H9 (cell line): ENCODE measurements around the gene AGPAT2. TPM values are rescaled to one million over a fixed set of nuclear protein-coding genes. Genes with fewer than 3 reads are reported as not detected.

Source experiments
- DNase-seq: peaks from one replicate; pipeline ENCODE4 v3.0.0-alpha.2; 2017
- H2AFZ ChIP-seq: one replicate; pipeline ENCODE4 v1.6.1; 2013; ENCODE audit warnings: mild to moderate bottlenecking, low read length, control low read depth, moderate library complexity
- H2AK5ac ChIP-seq: 2 replicates; pipeline ENCODE4 v1.6.1; 2013; ENCODE audit warnings: low read length, control low read depth, mixed read lengths; ENCODE audit not compliant: insufficient read length
- H2BK120ac ChIP-seq: one replicate; pipeline ENCODE4 v1.6.1; 2013; ENCODE audit warnings: low read depth, mild to moderate bottlenecking, low read length, control low read depth, inconsistent platforms; ENCODE audit not compliant: poor library complexity, severe bottlenecking
- H2BK12ac ChIP-seq: 2 replicates; pipeline ENCODE4 v1.6.1; 2013; ENCODE audit warnings: low read length, control low read depth, mixed read lengths, low read depth; ENCODE audit not compliant: insufficient read length
- H2BK15ac ChIP-seq: 2 replicates; pipeline ENCODE4 v1.6.1; 2013; ENCODE audit warnings: low read depth, low read length, control low read depth
- H2BK20ac ChIP-seq: one replicate; pipeline ENCODE4 v1.6.1; 2013; ENCODE audit warnings: low read depth, mild to moderate bottlenecking, low read length, control low read depth, inconsistent platforms; ENCODE audit not compliant: poor library complexity, severe bottlenecking
- H2BK5ac ChIP-seq: 2 replicates; pipeline ENCODE4 v1.6.1; 2013; ENCODE audit warnings: low read length, control low read depth, mixed read lengths; ENCODE audit not compliant: insufficient read length
- H3K14ac ChIP-seq: 2 replicates; pipeline ENCODE4 v1.6.1; 2013; ENCODE audit warnings: low read length, control low read depth; ENCODE audit not compliant: insufficient read depth
- H3K18ac ChIP-seq: 2 replicates; pipeline ENCODE4 v1.6.1; 2013; ENCODE audit warnings: low read depth, mild to moderate bottlenecking, mixed read lengths, low read length, control low read depth; ENCODE audit not compliant: insufficient read length
- H3K23ac ChIP-seq: 2 replicates; pipeline ENCODE4 v1.6.1; 2013; ENCODE audit warnings: low read length, control low read depth, mixed read lengths, low read depth; ENCODE audit not compliant: insufficient read length
- H3K23me2 ChIP-seq: 2 replicates; pipeline ENCODE4 v1.6.1; 2013; ENCODE audit warnings: low read depth, mild to moderate bottlenecking, mixed read lengths, low read length, control low read depth; ENCODE audit not compliant: insufficient read length, poor library complexity, severe bottlenecking
- H3K27ac ChIP-seq: 2 replicates; pipeline ENCODE4 v1.5.1; 2013; ENCODE audit warnings: low read length, control low read depth, mixed read lengths, low read depth; ENCODE audit not compliant: insufficient read length
- H3K27me3 ChIP-seq: 2 replicates; pipeline ENCODE4 v1.6.1; 2013; ENCODE audit warnings: low read length, control low read depth, inconsistent platforms; ENCODE audit not compliant: insufficient read depth
- H3K4ac ChIP-seq: 2 replicates; pipeline ENCODE4 v1.6.1; 2013; ENCODE audit warnings: low read depth, mild to moderate bottlenecking, control low read depth, inconsistent platforms, low read length, moderate library complexity
- H3K4me1 ChIP-seq: 2 replicates; pipeline ENCODE4 v1.6.1; 2013; ENCODE audit warnings: low read length, control low read depth, inconsistent platforms; ENCODE audit not compliant: insufficient read depth
- H3K4me2 ChIP-seq: 2 replicates; pipeline ENCODE4 v1.6.1; 2013; ENCODE audit warnings: low read length, control low read depth, mixed read lengths; ENCODE audit not compliant: insufficient read length, insufficient read depth
- H3K56ac ChIP-seq: 2 replicates; pipeline ENCODE4 v1.6.1; 2013; ENCODE audit warnings: low read depth, mild to moderate bottlenecking, mixed read lengths, low read length, control low read depth; ENCODE audit not compliant: insufficient read length
- H3K79me1 ChIP-seq: 2 replicates; pipeline ENCODE4 v1.6.1; 2013; ENCODE audit warnings: low read depth, mild to moderate bottlenecking, moderate library complexity, low read length, control low read depth, inconsistent platforms; ENCODE audit not compliant: insufficient read depth, poor library complexity, severe bottlenecking
- H3K79me2 ChIP-seq: 2 replicates; pipeline ENCODE4 v1.6.1; 2013; ENCODE audit warnings: low read length, control low read depth, inconsistent platforms; ENCODE audit not compliant: insufficient read depth
- H3K9ac ChIP-seq: 2 replicates; pipeline ENCODE4 v1.6.1; 2013; ENCODE audit warnings: low read length, control low read depth, mixed read lengths; ENCODE audit not compliant: insufficient read length; ENCODE audit errors: extremely low read depth
- H3K9me3 ChIP-seq: one replicate; pipeline ENCODE4 v1.6.1; 2013; ENCODE audit warnings: low read depth, low read length, inconsistent platforms; ENCODE audit not compliant: control insufficient read depth
- H3T11ph ChIP-seq: one replicate; pipeline ENCODE4 v1.6.1; 2013; ENCODE audit warnings: mild to moderate bottlenecking, low read length, control low read depth, inconsistent platforms
- H4K20me1 ChIP-seq: one replicate; pipeline ENCODE4 v1.6.1; 2013; ENCODE audit not compliant: control insufficient read depth, insufficient read length, insufficient read depth
- H4K5ac ChIP-seq: 2 replicates; pipeline ENCODE4 v1.6.1; 2013; ENCODE audit warnings: low read depth, mild to moderate bottlenecking, mixed read lengths, low read length, control low read depth; ENCODE audit not compliant: insufficient read length
- H4K8ac ChIP-seq: replicated peaks from 2 replicates; pipeline ENCODE4 v1.6.1; 2013; ENCODE audit warnings: low read length, control low read depth, mixed read lengths, low read depth; ENCODE audit not compliant: insufficient read length
- H4K91ac ChIP-seq: 2 replicates; pipeline ENCODE4 v1.6.1; 2013; ENCODE audit warnings: low read depth, mild to moderate bottlenecking, moderate library complexity, mixed read lengths, low read length, control low read depth; ENCODE audit not compliant: insufficient read length
- H3K27ac Mint-ChIP-seq, 3 experiments: 2 replicates in 2 of 3; 3 replicates in 1 of 3; pipeline ENCODE4 v1.8.0; 2020 to 2021; ENCODE audit warnings: mixed read lengths in 3 of 3, mild to moderate bottlenecking in 1 of 3, moderate library complexity in 1 of 3
- H3K27me3 Mint-ChIP-seq: 2 replicates; pipeline ENCODE4 v1.8.0; 2021; ENCODE audit warnings: low read depth, mild to moderate bottlenecking, moderate library complexity, mixed read lengths
- H3K36me3 Mint-ChIP-seq, 3 experiments: 2 replicates in 2 of 3; 3 replicates in 1 of 3; pipeline ENCODE4 v1.8.0; 2020 to 2021; ENCODE audit warnings: low read depth in 3 of 3, mixed read lengths in 3 of 3; ENCODE audit not compliant: insufficient read depth in 1 of 3
- H3K4me1 Mint-ChIP-seq, 2 experiments: 2 replicates each; pipeline ENCODE4 v1.8.0; 2020; ENCODE audit warnings: mixed read lengths in 2 of 2
- H3K4me3 Mint-ChIP-seq, 2 experiments: 2 replicates in 1 of 2; 3 replicates in 1 of 2; pipeline ENCODE4 v1.8.0; 2020 to 2021; ENCODE audit warnings: mild to moderate bottlenecking in 2 of 2, mixed read lengths in 2 of 2, moderate library complexity in 1 of 2
- H3K9me3 Mint-ChIP-seq, 2 experiments: 2 replicates in 1 of 2; 3 replicates in 1 of 2; pipeline ENCODE4 v1.8.0; 2020; ENCODE audit warnings: mild to moderate bottlenecking in 2 of 2, mixed read lengths in 2 of 2, moderate library complexity in 1 of 2
- WGBS: extraction: QIAGEN DNeasy Blood & Tissue Kit; methylation state at CpG from one replicate; pipeline ENCODE4 v1.1.7; 2013; ENCODE audit warnings: missing lambda C conversion rate, low lambda C conversion rate, mixed read lengths; ENCODE audit not compliant: insufficient read length; ENCODE audit errors: extremely low coverage; 5-methylcytosine and 5-hydroxymethylcytosine counted together
- total RNA-seq: library from RNA; stranded (reverse); gene quantifications from 2 replicates; pipeline ENCODE4 v1.2.1, GENCODE V29; 2021
- TF ChIP-seq, protein P1 (sequence below): fragments of 200-600 bp; sonication (generic); conservative IDR thresholded peaks from 3 replicates; pipeline ENCODE4 v1.8.0; 2021; ENCODE audit warnings: antibody characterized with exemption, mild to moderate bottlenecking

The AGPAT2 gene
- total RNA-seq, 1 experiment from 2014 or later, result 29.7 TPM

DNA sequence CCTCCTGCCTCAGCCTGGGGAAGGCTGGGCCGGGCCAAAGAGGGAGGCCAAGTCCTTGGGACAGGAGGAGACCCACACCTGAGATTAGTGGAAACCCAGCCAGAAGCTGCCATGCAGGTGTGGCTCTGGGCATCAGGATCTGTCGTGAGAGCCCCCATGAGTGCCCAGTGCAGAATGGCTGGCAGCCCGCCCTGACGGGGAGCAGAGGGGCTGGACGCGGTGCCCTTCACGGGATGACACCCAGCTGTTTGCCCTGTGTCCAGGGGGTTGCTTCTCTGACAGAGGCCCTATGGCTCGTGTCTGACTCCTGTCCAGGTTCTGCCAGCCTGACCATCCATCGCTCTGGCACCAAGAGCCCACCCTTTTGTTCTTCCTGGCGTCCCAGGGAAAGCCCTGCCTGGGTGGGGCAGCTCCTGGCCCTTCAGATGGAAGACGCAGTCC lies 33.7 kb upstream of the AGPAT2 start:
- no peak overlapping the region for H2BK120ac ChIP-seq
- no peaks in the 10 kb centered on the region for H3K4me1 ChIP-seq
- no peak overlapping the region for H3K27ac ChIP-seq
- no peaks in the 10 kb centered on the region; the same call in 1 of the 2 replicates for H3K79me2 ChIP-seq
- H3K4me2 ChIP-seq, result no peak overlapping the region
- no peak overlapping the region for H3K18ac ChIP-seq
- H2BK20ac ChIP-seq, result no peak overlapping the region
- no peak overlapping the region for H4K5ac ChIP-seq
- H4K8ac ChIP-seq, result no peak overlapping the region
- no peak overlapping the region for H3K23ac ChIP-seq
- no peaks in the 10 kb centered on the region for H3K27me3 ChIP-seq
- no peak overlapping the region for H3K9ac ChIP-seq
- TF ChIP-seq, protein P1, sequence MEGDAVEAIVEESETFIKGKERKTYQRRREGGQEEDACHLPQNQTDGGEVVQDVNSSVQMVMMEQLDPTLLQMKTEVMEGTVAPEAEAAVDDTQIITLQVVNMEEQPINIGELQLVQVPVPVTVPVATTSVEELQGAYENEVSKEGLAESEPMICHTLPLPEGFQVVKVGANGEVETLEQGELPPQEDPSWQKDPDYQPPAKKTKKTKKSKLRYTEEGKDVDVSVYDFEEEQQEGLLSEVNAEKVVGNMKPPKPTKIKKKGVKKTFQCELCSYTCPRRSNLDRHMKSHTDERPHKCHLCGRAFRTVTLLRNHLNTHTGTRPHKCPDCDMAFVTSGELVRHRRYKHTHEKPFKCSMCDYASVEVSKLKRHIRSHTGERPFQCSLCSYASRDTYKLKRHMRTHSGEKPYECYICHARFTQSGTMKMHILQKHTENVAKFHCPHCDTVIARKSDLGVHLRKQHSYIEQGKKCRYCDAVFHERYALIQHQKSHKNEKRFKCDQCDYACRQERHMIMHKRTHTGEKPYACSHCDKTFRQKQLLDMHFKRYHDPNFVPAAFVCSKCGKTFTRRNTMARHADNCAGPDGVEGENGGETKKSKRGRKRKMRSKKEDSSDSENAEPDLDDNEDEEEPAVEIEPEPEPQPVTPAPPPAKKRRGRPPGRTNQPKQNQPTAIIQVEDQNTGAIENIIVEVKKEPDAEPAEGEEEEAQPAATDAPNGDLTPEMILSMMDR, result no peak
- WGBS, result no CpG with 5 or more reads among the region's 11 CpGs
- H3K36me3 Mint-ChIP-seq, result peaks cover 20 to 31% (median 26%) of the 10 kb centered on the region in 3 experiments; a peak in 6 of 7 replicates
- DNase-seq, result no peak
- no peak overlapping the region for H3K56ac ChIP-seq
- no peaks in the 10 kb centered on the region; a peak in 1 of 5 replicates for H3K9me3 Mint-ChIP-seq
- no peak overlapping the region for H2AK5ac ChIP-seq
- peaks cover 3 to 9% of the 10 kb centered on the region in 2 experiments; a peak in 3 of 4 replicates for H3K4me1 Mint-ChIP-seq
- H3K4me3 Mint-ChIP-seq, result no peak overlapping the region
- no peaks in the 10 kb centered on the region; the same call in 1 of the 2 replicates for H3K27me3 Mint-ChIP-seq
- no peak overlapping the region for H3T11ph ChIP-seq
- no peak overlapping the region for H2BK15ac ChIP-seq
- H3K27ac Mint-ChIP-seq, result peak overlapping the region in 1 of 3 experiments; percentile 71; a peak in 2 of 7 replicates
- H4K20me1 ChIP-seq, result no peaks in the 10 kb centered on the region
- no peaks in the 10 kb centered on the region for H3K9me3 ChIP-seq
- no peaks in the 10 kb centered on the region for H3K79me1 ChIP-seq
- H2BK12ac ChIP-seq, result no peak overlapping the region
- H4K91ac ChIP-seq, result no peak overlapping the region
- H2BK5ac ChIP-seq, result no peak overlapping the region
- H2AFZ ChIP-seq, result no peak overlapping the region
- H3K14ac ChIP-seq, result no peak overlapping the region
- no peaks in the 10 kb centered on the region for H3K23me2 ChIP-seq
- no peak overlapping the region for H3K4ac ChIP-seq
